Measurements from ENCODE around the gene LTN1. TPM values are rescaled to one million over a fixed set of nuclear protein-coding genes. Genes with fewer than 3 reads are reported as not detected.

The LTN1 gene
- polyA plus RNA-seq, 1 donor: 18.6 TPM

- DNase-seq: no peak
Observed at GRCh38 chr21:28882345-28882744, 110.3 kb downstream of the LTN1 start.

Other genes with a start within 250 kb of the LTN1 start
- 18.8 TPM for gene RWDD2B, start 26.5 kb upstream of the LTN1 start, polyA plus RNA-seq (ENCODE audit: insufficient read length)
- gene USP16, start 31.8 kb upstream of the LTN1 start, polyA plus RNA-seq (ENCODE audit: insufficient read length): 40.0 TPM
- 133 TPM for gene CCT8, start 80.8 kb upstream of the LTN1 start, polyA plus RNA-seq (ENCODE audit: insufficient read length)
- 74.2 TPM for gene MAP3K7CL, start 137.8 kb upstream of the LTN1 start, polyA plus RNA-seq (ENCODE audit: insufficient read length)

Measured in hindlimb muscle (tissue), 1 donor.